HG02798 (cell line): ENCODE data around the gene PSMD6.

Experiments used
- ATAC-seq: cut with Tn5 transposase; IDR thresholded peaks from one replicate; pipeline ENCODE4 v1.9.1; 2021; ENCODE audit warnings: mild to moderate bottlenecking; ENCODE audit not compliant: unreplicated experiment, poor library complexity

Gene PSMD6

GRCh38 chr3:64023187-64023860, at the start of gene PSMD6:
PSMD6 (minus strand) TSS chr3:64023494; CDS start chr3:64023419, 75 bp downstream.
- ATAC-seq: peak; percentile 99

- ATAC-seq: no peak
Measured at GRCh38 chr3:64072126-64072525, 48.8 kb upstream of the PSMD6 start.

- no peak for ATAC-seq
Measured at GRCh38 chr3:64070704-64071103, 47.4 kb upstream of the PSMD6 start.

- no peak for ATAC-seq
Measured at GRCh38 chr3:64067506-64068346, 44.4 kb upstream of the PSMD6 start.

GRCh38 chr3:64064804-64065203, 41.5 kb upstream of the PSMD6 start:
- no peak for ATAC-seq

GRCh38 chr3:64063983-64064438, 40.7 kb upstream of the PSMD6 start:
- no peak for ATAC-seq

GRCh38 chr3:64063207-64063982, 40.1 kb upstream of the PSMD6 start:
- ATAC-seq: no peak

- no peak for ATAC-seq
Measured at GRCh38 chr3:64061628-64062027, 38.3 kb upstream of the PSMD6 start.

GRCh38 chr3:64059484-64060175, 36.3 kb upstream of the PSMD6 start:
- no peak for ATAC-seq

GRCh38 chr3:64058566-64058965, 35.3 kb upstream of the PSMD6 start:
- ATAC-seq: no peak

- ATAC-seq: no peak
Measured at GRCh38 chr3:64057231-64057630, 33.9 kb upstream of the PSMD6 start.

GRCh38 chr3:64056606-64057180, 33.4 kb upstream of the PSMD6 start:
- ATAC-seq: no peak

- no peak for ATAC-seq
Measured at GRCh38 chr3:64055076-64055475, 31.8 kb upstream of the PSMD6 start.

GRCh38 chr3:64054488-64054887, 31.2 kb upstream of the PSMD6 start:
- no peak for ATAC-seq

- no peak for ATAC-seq
Measured at GRCh38 chr3:64053581-64053980, 30.3 kb upstream of the PSMD6 start.

GRCh38 chr3:64053117-64053516, 29.8 kb upstream of the PSMD6 start:
- no peak for ATAC-seq

GRCh38 chr3:64049832-64050231, 26.5 kb upstream of the PSMD6 start:
- no peak for ATAC-seq

GRCh38 chr3:64049136-64049535, 25.8 kb upstream of the PSMD6 start:
- ATAC-seq: no peak

- no peak for ATAC-seq
Measured at GRCh38 chr3:64048631-64049061, 25.4 kb upstream of the PSMD6 start.

GRCh38 chr3:64047787-64048186, 24.5 kb upstream of the PSMD6 start:
- no peak for ATAC-seq
